NB4 (cell line): ENCODE results near the gene ADGRB2.
A peak's percentile ranks its signal among the peaks of the same experiment; 100 is the strongest.

Source experiments
- DNase-seq: peaks from one replicate; pipeline ENCODE4 v3.0.0; 2010; ENCODE audit warnings: low read depth
- H3K4me3 ChIP-seq: one replicate; pipeline ENCODE4 v1.5.1; 2011; ENCODE audit warnings: mild to moderate bottlenecking, low read depth, low read length, moderate library complexity
- MYC ChIP-seq: IDR thresholded peaks from 2 replicates; pipeline ENCODE4 v1.6.1; 2011; ENCODE audit warnings: low read depth, low read length
- POLR2A ChIP-seq: IDR thresholded peaks from 2 replicates; pipeline ENCODE4 v1.6.1; 2011; ENCODE audit warnings: mild to moderate bottlenecking; ENCODE audit not compliant: insufficient read length; ENCODE audit errors: extremely low read depth
- TF ChIP-seq, protein P1 (sequence below): IDR thresholded peaks from 2 replicates; pipeline ENCODE4 v1.6.1; 2011; ENCODE audit warnings: low read depth, low read length
- TF ChIP-seq, protein P2 (sequence below): IDR thresholded peaks from one replicate; pipeline ENCODE4 v1.5.1; 2012; ENCODE audit warnings: low read depth, low read length

ADGRB2 gene

DNA sequence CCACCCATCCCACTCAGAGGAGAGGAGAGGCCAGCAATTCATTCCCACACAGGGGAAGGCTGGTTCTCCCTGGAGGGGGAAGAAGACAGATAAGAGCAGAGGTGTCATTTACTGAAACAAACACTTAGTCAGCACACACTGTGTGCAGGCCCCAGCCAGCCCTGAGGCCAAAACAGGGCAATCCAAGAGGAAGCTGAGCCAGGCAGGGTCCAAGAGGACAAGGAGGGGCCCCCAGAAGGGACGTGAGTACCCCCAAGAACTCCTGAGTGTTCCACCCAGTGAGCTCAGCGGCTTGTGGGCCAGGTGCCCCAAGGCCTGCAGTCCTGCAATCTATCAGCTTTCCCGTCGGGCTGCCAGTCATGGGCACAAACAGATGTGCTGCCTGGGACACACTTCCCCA lies 15.8 kb downstream of the ADGRB2 start:
- TF ChIP-seq MYC = no peak
- TF ChIP-seq POLR2A = no peak
- TF ChIP-seq, protein P1, sequence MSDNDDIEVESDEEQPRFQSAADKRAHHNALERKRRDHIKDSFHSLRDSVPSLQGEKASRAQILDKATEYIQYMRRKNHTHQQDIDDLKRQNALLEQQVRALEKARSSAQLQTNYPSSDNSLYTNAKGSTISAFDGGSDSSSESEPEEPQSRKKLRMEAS = no peak
- TF ChIP-seq, protein P2, sequence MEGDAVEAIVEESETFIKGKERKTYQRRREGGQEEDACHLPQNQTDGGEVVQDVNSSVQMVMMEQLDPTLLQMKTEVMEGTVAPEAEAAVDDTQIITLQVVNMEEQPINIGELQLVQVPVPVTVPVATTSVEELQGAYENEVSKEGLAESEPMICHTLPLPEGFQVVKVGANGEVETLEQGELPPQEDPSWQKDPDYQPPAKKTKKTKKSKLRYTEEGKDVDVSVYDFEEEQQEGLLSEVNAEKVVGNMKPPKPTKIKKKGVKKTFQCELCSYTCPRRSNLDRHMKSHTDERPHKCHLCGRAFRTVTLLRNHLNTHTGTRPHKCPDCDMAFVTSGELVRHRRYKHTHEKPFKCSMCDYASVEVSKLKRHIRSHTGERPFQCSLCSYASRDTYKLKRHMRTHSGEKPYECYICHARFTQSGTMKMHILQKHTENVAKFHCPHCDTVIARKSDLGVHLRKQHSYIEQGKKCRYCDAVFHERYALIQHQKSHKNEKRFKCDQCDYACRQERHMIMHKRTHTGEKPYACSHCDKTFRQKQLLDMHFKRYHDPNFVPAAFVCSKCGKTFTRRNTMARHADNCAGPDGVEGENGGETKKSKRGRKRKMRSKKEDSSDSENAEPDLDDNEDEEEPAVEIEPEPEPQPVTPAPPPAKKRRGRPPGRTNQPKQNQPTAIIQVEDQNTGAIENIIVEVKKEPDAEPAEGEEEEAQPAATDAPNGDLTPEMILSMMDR = no peak
- H3K4me3 ChIP-seq = no peak overlapping the region
- DNase-seq = no peak

DNA sequence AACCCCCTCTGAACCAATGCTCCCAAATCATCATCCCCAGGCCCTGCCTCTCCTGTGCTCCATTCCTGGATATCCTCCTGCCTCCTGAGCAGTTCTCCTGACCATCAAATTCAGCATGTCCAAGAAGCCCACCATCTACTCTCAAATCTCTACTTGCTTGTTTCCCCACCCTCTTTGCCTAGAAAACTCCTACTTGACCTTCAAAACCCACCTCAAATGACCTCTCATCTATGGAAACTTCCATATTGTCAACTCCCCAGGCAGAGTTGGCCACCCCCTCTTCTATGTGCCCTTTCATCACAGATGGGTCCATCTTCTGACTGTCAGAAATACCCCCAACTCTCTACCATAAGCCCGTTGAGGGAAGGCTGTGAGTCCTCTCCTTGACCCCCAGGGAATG lies 16.8 kb downstream of the ADGRB2 start:
- TF ChIP-seq, protein P2 = no peak
- TF ChIP-seq, protein P1 = no peak
- TF ChIP-seq MYC (no peak), POLR2A (no peak)
- H3K4me3 ChIP-seq = no peak overlapping the region
- DNase-seq = no peak

DNA sequence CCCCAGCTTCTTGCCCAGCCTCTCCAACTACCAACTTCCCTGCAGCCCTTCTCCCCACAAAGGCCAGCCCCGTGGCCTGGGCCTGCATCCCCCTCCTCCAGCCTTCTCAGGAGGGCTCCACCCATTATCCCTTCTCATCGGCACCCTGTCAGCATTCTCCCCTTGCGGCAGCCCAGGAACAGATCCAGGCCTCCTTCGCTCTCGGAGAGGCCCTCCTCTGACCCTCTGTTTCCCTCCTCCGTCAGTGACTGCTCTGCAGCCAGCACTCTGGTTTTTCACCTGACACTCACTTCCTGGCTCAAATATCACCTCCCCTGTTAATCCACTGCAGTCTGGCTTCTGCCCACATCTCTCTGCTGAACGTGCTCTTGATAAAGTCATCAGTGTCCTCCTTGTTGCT lies 17.5 kb downstream of the ADGRB2 start:
- TF ChIP-seq POLR2A (no peak), MYC (no peak)
- TF ChIP-seq, protein P2 = no peak
- TF ChIP-seq, protein P1 = no peak
- no peak overlapping the region for H3K4me3 ChIP-seq
- no peak for DNase-seq

DNA sequence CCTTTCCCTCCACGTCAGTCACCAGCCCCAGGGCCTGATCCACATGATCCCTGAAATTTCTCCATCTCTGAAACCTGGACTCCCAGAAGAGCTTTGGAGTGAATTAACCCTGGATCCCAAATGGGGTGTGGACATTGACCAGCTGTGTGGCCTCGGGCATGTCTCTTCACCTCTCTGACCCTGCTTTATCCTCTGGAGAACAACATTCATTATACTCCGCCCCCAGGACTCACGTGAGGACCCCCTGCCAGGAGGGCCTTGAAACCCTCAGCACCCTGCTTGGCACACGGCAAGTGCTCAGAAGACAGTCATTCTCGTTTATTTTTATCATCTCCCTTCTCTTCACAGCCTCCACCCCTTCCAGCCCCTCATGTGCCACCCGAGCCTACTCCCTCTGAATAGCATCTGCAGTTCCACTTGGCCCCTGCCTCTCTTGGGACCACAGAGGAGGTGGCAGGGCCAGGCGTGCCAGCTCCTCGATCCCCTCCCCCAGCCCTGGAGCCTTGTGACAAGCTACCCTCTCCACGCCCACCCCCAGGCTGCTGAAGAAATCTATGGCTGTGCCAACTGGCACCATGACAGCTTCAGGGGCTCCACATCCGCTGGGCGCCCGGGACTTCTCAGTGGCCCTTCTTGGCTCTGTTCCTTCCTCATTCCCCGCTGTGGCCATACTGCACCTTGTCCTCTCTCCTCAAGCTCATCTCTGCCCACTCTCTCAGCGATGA lies 18.0 kb downstream of the ADGRB2 start:
- H3K4me3 ChIP-seq = no peak overlapping the region
- no peak for DNase-seq
- no peak for TF ChIP-seq POLR2A

DNA sequence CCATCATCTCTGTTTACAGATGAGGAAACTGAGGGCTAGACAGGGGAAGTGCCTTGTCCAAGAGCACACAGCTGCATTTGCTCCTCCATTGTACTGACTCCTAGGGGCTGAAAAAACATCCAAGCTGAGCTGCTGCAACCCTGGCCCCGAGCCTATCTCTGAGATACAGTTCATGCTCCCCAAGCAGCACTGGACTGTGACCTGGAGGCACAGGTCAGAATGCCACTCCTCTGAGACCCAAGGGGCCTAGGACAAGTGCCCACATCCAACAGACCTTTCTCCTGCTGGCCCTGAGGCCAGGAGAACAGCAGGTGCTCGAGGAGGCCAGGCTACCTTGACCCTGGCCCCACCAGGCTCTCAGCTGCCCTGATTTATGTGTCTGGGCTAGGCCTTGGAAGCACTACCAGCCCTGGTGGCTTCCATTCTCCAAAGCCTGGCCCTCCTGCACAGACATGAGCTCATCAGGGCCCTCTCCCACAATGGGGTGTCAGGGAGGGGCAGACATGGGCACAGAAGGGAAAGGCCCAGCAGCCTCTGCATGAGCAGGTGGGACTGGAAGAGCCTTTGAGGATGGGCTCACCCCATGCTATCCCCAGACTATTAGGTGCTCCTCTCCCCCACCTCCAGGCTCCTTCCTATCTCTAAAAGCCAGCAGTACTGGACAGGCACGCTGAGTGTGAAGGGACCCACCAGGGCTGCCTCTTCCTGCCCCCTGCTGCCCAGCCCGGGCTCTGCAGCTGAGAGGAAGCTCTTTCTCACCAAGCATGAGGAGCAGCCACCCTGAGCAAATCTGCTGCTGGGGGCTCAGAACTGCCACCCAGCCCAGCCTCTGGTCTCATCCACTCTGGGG lies 18.8 kb downstream of the ADGRB2 start:
- TF ChIP-seq, protein P2 = peak; percentile 94
- TF ChIP-seq POLR2A = no peak
- DNase-seq = peak; percentile 67
- no peak overlapping the region for H3K4me3 ChIP-seq

DNA sequence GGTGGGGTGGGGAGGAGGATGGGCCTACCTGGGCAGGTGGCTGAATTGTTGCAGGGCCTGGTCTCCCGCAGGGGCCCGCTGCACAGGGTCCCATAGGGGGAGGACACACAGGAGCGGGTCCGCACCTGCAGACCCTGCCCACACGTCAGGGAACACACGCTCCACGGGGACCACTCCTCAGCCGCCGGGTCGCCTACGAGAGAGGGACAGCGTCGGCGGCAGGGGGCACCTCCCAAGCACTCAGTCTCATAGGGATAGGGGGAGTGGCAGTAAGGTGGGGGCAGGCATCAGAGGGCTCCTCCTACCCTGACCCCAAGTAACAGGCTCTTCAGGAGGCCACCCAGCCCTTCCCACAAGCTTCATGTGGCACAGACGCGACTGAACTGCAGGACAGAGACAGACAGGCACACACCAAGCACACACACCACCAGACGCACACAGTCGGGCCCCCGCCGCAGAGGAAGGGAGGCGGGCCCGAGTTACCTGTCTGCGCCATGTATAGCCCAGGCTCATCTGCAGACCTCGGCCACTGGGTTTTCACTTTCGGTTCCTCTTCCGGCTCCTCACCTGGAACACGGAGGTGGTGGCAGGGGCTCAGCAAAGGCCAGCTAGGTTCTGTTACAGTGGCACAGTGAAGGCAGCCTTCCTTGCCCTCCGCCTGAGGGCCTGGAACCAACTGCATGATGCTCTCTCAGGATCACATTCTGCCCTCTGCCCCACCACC lies 19.8 kb downstream of the ADGRB2 start:
- TF ChIP-seq MYC = no peak
- TF ChIP-seq, protein P2 = no peak
- no peak for TF ChIP-seq POLR2A
- TF ChIP-seq, protein P1 = no peak
- DNase-seq = no peak
- no peak overlapping the region for H3K4me3 ChIP-seq
